Uterus (tissue), 2 donors: ENCODE results near the gene ZCCHC7.
"Not testable (repeated sequence)": the region's sequence is repeated elsewhere in the genome, so short reads cannot be mapped to it uniquely, and the experiment has no call there.

Experiments used
- POLR2A ChIP-seq, 2 donors: fragments of 450-650 bp; IDR thresholded peaks; one replicate each; pipeline ENCODE4 v1.6.1; 2016; ENCODE audit warnings: antibody characterized with exemption in 2 of 2, mild to moderate bottlenecking in 1 of 2, moderate library complexity in 1 of 2
- TF ChIP-seq, protein P1 (sequence below), 4 experiments: fragments of 200-600 bp in 2 of 4; fragments of 450-650 bp in 2 of 4; sonication (generic) in 2 of 4; IDR thresholded peaks; one replicate each; pipeline ENCODE4 v1.5.1; 2016 to 2019; ENCODE audit warnings: antibody characterized with exemption in 4 of 4, mild to moderate bottlenecking in 2 of 4, moderate library complexity in 1 of 4

DNA sequence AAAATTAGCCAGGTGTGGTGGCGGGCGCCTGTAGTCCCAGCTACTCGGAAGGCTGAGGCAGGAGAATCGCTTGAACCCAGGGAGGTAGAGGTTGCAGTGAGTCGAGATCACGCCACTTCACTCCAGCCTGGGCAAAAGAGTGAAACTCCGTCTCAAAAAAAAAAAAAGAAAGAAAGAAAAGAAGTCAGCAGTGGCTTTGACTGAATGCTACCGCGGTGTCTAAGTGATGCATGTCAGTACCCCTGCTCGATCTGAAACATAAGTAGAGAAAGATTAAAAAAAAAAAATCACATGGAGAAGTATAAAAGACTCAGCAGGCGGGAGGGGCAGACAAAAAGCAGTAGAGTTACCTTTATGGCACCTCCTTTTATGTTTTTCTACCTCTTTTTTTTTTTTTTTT, 182.9 kb downstream of the ZCCHC7 start:
- TF ChIP-seq, protein P1, sequence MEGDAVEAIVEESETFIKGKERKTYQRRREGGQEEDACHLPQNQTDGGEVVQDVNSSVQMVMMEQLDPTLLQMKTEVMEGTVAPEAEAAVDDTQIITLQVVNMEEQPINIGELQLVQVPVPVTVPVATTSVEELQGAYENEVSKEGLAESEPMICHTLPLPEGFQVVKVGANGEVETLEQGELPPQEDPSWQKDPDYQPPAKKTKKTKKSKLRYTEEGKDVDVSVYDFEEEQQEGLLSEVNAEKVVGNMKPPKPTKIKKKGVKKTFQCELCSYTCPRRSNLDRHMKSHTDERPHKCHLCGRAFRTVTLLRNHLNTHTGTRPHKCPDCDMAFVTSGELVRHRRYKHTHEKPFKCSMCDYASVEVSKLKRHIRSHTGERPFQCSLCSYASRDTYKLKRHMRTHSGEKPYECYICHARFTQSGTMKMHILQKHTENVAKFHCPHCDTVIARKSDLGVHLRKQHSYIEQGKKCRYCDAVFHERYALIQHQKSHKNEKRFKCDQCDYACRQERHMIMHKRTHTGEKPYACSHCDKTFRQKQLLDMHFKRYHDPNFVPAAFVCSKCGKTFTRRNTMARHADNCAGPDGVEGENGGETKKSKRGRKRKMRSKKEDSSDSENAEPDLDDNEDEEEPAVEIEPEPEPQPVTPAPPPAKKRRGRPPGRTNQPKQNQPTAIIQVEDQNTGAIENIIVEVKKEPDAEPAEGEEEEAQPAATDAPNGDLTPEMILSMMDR (IDR thresholded peaks at IDR 0.05) = not testable (repeated sequence)
- not testable (repeated sequence) for TF ChIP-seq POLR2A (IDR thresholded peaks at IDR 0.05)
